MCF 10A (cell line): ENCODE data around the gene SH2B3. TPM values are rescaled to one million over a fixed set of nuclear protein-coding genes. Genes with fewer than 3 reads are reported as not detected.

Experiments
- BruUV-seq: library from RNA; stranded (reverse); fragments of 400-500 nt; replicated peaks from 2 replicates; lab custom pipeline; 2021; lab: Mats Ljungman, UMichigan
- CTCF ChIA-PET: fragments of 300-600 bp; sonication (Branson Sonifier 250); formaldehyde crosslinking; extraction: SDS; loops from one replicate; lab custom pipeline; 2021; ENCODE audit warnings: antibody characterized with exemption, inconsistent platforms; lab: Yijun Ruan, JAX
- POLR2A ChIA-PET: fragments of 300-600, 350-650 bp; sonication (Branson Sonifier 250); formaldehyde crosslinking; extraction: SDS; loops from one replicate; lab custom pipeline; 2020; ENCODE audit warnings: antibody characterized with exemption, inconsistent platforms; lab: Yijun Ruan, JAX
- DNase-seq: peaks from one replicate; pipeline ENCODE4 v3.0.0-alpha.2; 2018; ENCODE audit not compliant: unreplicated experiment
- H3K27ac Mint-ChIP-seq: one replicate; pipeline ENCODE4 v1.8.0; 2022; ENCODE audit warnings: mild to moderate bottlenecking, low read depth, mixed read lengths; ENCODE audit not compliant: unreplicated experiment
- H3K27me3 Mint-ChIP-seq: one replicate; pipeline ENCODE4 v1.8.0; 2022; ENCODE audit warnings: mixed read lengths; ENCODE audit not compliant: insufficient read depth, unreplicated experiment
- H3K36me3 Mint-ChIP-seq: one replicate; pipeline ENCODE4 v1.8.0; 2022; ENCODE audit warnings: mild to moderate bottlenecking, moderate library complexity, mixed read lengths; ENCODE audit not compliant: insufficient read depth, unreplicated experiment
- H3K4me1 Mint-ChIP-seq: one replicate; pipeline ENCODE4 v1.8.0; 2022; ENCODE audit warnings: mixed read lengths; ENCODE audit not compliant: insufficient read depth, unreplicated experiment
- H3K4me3 Mint-ChIP-seq: one replicate; pipeline ENCODE4 v1.8.0; 2022; ENCODE audit warnings: mild to moderate bottlenecking, moderate library complexity, mixed read lengths; ENCODE audit not compliant: unreplicated experiment
- H3K9me3 Mint-ChIP-seq: one replicate; pipeline ENCODE4 v1.8.0; 2022; ENCODE audit warnings: mixed read lengths; ENCODE audit not compliant: unreplicated experiment
- CTCF ChIP-seq: fragments of 200-600 bp; IDR thresholded peaks from one replicate; pipeline ENCODE4 v1.8.0; 2022; ENCODE audit warnings: antibody characterized with exemption, mild to moderate bottlenecking; ENCODE audit not compliant: unreplicated experiment
- intact Hi-C: fragments of 100-400 bp; cut with micrococcal nuclease; formaldehyde crosslinking; loops from 2 replicates; pipeline ENCODE4 v1.14.1; 2022
- total RNA-seq: library from RNA; stranded (reverse); gene quantifications from 2 replicates; pipeline ENCODE4 v1.2.3, GENCODE V29; 2022

The SH2B3 gene
- total RNA-seq, 1 experiment from 2014 or later, result 5.1 TPM

- no TSS peak for BruUV-seq
- POLR2A ChIA-PET, result interaction anchor here (0.8 to 1.2 kb wide), 2 partner anchors 8 to 1272 kb away, joined by 3 read pairs; no protein-coding TSS in a partner anchor
- peak overlapping the region; percentile 65 for H3K4me3 Mint-ChIP-seq
- peaks cover 11% of the 10 kb centered on the region for H3K36me3 Mint-ChIP-seq
- TF ChIP-seq CTCF, result no peak
- peaks cover 8% of the 10 kb centered on the region for H3K4me1 Mint-ChIP-seq
- DNase-seq, result no peak
- H3K9me3 Mint-ChIP-seq, result no peaks in the 10 kb centered on the region
- intact Hi-C loops, result no loop called here
- no peaks in the 10 kb centered on the region for H3K27me3 Mint-ChIP-seq
- peak overlapping the region; percentile 13 for H3K27ac Mint-ChIP-seq
- CTCF ChIA-PET, result interaction anchor here (0.6 to 1.5 kb wide), 4 partner anchors 47 to 510 kb away, joined by 3 to 9 read pairs (median 4); no protein-coding TSS in a partner anchor
Measured at GRCh38 chr12:111404362-111405148, 1.2 kb upstream of the SH2B3 start.

GRCh38 chr12:111405149-111405858 is 419 bp upstream of the SH2B3 start:
- no TSS peak for BruUV-seq
- TF ChIP-seq CTCF, result peak; percentile 39
- intact Hi-C loops, result no loop called here
- ChIA-PET CTCF (interaction anchor here (0.6 to 1.5 kb wide), 3 partner anchors 46 to 510 kb away, joined by 3 to 9 read pairs (median 4); no protein-coding TSS in a partner anchor), POLR2A (no interaction called here)
- Mint-ChIP-seq H3K27ac (no peak overlapping the region), H3K27me3 (no peaks in the 10 kb centered on the region), H3K4me1 (peaks cover 4% of the 10 kb centered on the region), H3K4me3 (peak overlapping the region; percentile 83), H3K36me3 (peaks cover 7% of the 10 kb centered on the region), H3K9me3 (no peaks in the 10 kb centered on the region)
- peak; percentile 80 for DNase-seq

- POLR2A ChIA-PET, result interaction anchor here (0.6 to 1.3 kb wide), 3 partner anchors 10 to 60 kb away, joined by 3 to 4 read pairs (median 3); no protein-coding TSS in a partner anchor
- peaks cover 4% of the 10 kb centered on the region for H3K4me1 Mint-ChIP-seq
- intact Hi-C loops, result no loop called here
Measured at GRCh38 chr12:111406474-111407376, 1.0 kb downstream of the SH2B3 start.

More at GRCh38 chr12:111406474-111407376, 1.0 kb downstream of the SH2B3 start:
- peaks cover 7% of the 10 kb centered on the region for H3K36me3 Mint-ChIP-seq
- peak overlapping the region; percentile 83 for H3K4me3 Mint-ChIP-seq
- H3K27me3 Mint-ChIP-seq, result no peaks in the 10 kb centered on the region
- TF ChIP-seq CTCF, result no peak
- TSS peak; percentile 29 for BruUV-seq
- CTCF ChIA-PET, result interaction anchor here (0.5 to 2.6 kb wide), 2 partner anchors 10 to 92 kb away, joined by 3 to 16 read pairs; no protein-coding TSS in a partner anchor
- DNase-seq, result no peak
- H3K27ac Mint-ChIP-seq, result peak overlapping the region; percentile 76
- H3K9me3 Mint-ChIP-seq, result no peaks in the 10 kb centered on the region
